Measurements from ENCODE around the gene SARDH. TPM values are rescaled to one million over a fixed set of nuclear protein-coding genes. Genes with fewer than 3 reads are reported as not detected.
"Not testable (repeated sequence)": the region's sequence is repeated elsewhere in the genome, so short reads cannot be mapped to it uniquely, and the experiment has no call there.

SARDH gene
- total RNA-seq, 4 donors from 2014 or later: 0.32 to 0.98 (median 0.44) TPM; not detected in 1

DNA sequence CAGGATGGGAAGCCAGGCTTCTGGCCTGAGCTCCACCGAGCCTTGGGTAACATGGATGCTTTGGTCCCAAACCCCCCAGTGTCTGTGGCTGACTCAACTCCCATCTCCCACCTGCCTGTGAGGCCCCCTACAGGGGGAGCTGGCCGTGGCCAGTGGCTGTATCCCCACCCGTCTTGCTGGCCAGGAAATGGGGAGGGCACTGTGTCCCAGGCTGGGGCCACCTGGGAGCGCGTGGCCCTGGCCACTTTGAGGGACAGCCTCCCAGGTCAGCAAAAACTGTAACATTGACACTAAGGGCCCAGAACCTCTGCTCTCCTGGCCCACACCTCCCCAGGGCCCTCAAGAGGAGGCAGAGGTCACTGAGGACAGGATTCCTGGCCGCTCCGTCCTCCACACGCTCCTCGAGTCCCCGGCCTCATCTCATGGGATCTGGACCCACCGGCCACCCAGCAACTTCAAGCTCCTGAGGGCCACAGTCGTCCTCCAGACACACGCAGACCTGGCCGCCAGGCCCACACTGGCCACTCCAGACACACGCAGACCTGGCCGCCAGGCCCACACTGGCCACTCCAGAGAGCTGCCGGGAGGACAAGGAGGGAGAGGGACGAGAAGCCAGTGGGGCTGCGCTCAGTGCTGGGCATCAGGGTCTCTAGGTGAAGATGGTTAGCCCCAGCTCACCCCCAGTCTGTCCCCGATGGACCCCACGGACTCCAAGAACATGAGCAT, 57.7 kb downstream of the SARDH start:
- DNase-seq (ENCODE audit: low spot score in 2 of 2): no peak
- Histone ChIP-seq H3K4me3 (no peak overlapping the region), H3K4me1 (peaks cover 16% of the 10 kb centered on the region), H3K27me3 (no peaks in the 10 kb centered on the region), H3K36me3 (no peaks in the 10 kb centered on the region), H3K27ac (no peak overlapping the region), H3K9me3 (no peaks in the 10 kb centered on the region)
- TF ChIP-seq EP300 (IDR thresholded peaks at IDR 0.05) (no peak), POLR2AphosphoS5 (IDR thresholded peaks at IDR 0.05) (no peak), POLR2A (IDR thresholded peaks at IDR 0.05) (no peak)
- TF ChIP-seq, protein P1, sequence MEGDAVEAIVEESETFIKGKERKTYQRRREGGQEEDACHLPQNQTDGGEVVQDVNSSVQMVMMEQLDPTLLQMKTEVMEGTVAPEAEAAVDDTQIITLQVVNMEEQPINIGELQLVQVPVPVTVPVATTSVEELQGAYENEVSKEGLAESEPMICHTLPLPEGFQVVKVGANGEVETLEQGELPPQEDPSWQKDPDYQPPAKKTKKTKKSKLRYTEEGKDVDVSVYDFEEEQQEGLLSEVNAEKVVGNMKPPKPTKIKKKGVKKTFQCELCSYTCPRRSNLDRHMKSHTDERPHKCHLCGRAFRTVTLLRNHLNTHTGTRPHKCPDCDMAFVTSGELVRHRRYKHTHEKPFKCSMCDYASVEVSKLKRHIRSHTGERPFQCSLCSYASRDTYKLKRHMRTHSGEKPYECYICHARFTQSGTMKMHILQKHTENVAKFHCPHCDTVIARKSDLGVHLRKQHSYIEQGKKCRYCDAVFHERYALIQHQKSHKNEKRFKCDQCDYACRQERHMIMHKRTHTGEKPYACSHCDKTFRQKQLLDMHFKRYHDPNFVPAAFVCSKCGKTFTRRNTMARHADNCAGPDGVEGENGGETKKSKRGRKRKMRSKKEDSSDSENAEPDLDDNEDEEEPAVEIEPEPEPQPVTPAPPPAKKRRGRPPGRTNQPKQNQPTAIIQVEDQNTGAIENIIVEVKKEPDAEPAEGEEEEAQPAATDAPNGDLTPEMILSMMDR (IDR thresholded peaks at IDR 0.05): no peak
- 81% methylated on average over 4 of the region's 21 CpGs for WGBS

DNA sequence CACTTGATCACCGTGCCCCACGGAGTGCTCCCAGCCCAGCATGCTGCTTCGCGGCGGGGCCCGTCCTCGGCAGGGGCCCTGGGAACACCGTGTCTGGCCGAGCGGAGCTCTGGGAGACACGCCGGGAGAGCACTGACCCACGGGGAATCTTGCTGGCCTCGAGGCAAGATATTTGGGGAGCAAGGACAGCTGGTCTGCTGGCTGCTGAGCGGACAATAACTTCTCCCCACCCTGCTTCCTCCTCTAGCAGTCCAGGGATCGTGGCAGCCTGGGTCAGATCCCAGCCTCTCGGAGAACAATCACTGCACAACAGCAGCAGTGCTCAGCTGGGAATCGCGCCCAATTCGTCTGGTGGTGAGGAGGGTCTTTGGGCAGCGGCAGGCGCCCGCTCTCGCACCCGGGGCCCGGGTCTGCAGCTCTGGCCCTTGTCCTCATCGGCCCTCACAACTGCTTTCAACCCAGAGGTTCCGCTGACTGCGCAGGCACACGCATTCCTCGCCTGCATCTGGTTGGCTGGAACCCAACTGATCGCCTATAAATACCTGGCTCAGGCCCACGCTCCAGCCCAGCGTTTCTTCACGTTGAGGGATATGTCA, 58.6 kb downstream of the SARDH start:
- 77% methylated on average over 34 of the region's 35 CpGs for WGBS
- Histone ChIP-seq H3K36me3 (no peaks in the 10 kb centered on the region), H3K4me3 (no peak overlapping the region), H3K9me3 (no peaks in the 10 kb centered on the region), H3K27ac (no peak overlapping the region), H3K27me3 (no peaks in the 10 kb centered on the region), H3K4me1 (peaks cover 16% of the 10 kb centered on the region)
- TF ChIP-seq EP300 (IDR thresholded peaks at IDR 0.05) (no peak), POLR2AphosphoS5 (IDR thresholded peaks at IDR 0.05) (no peak), POLR2A (IDR thresholded peaks at IDR 0.05) (no peak)
- TF ChIP-seq, protein P1 (IDR thresholded peaks at IDR 0.05): no peak
- no peak for DNase-seq (ENCODE audit: low spot score in 2 of 2)

DNA sequence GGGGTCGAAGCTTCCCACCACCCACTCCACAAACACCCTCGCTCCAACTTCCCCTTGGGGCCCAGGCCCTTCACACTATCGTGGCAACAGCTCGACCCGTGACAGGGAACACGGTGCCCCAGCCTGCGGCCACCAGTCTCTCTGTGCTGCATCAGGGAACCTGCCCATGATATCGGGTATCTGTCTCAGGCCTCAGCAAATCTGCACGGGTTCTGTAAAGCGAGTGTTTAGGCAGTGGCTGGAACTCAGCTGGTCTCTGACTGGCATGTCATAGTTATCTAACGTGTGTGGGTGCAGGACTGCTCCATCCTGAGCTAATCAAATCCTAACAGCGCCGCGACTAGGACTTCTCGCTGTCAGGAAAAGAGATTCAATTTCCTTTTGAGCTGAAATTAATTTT, 59.1 kb downstream of the SARDH start:
- no peaks in the 10 kb centered on the region for H3K27me3 ChIP-seq
- H3K9me3 ChIP-seq: no peaks in the 10 kb centered on the region
- H3K4me1 ChIP-seq: peaks cover 12% of the 10 kb centered on the region
- DNase-seq (ENCODE audit: low spot score in 2 of 2): no peak
- TF ChIP-seq, protein P1 (IDR thresholded peaks at IDR 0.05): no peak
- TF ChIP-seq EP300 (IDR thresholded peaks at IDR 0.05) (no peak), POLR2A (IDR thresholded peaks at IDR 0.05) (no peak), POLR2AphosphoS5 (IDR thresholded peaks at IDR 0.05) (no peak)
- 88% methylated on average over 15 of the region's 15 CpGs for WGBS
- H3K4me3 ChIP-seq: no peak overlapping the region
- no peak overlapping the region for H3K27ac ChIP-seq
- H3K36me3 ChIP-seq: no peaks in the 10 kb centered on the region

DNA sequence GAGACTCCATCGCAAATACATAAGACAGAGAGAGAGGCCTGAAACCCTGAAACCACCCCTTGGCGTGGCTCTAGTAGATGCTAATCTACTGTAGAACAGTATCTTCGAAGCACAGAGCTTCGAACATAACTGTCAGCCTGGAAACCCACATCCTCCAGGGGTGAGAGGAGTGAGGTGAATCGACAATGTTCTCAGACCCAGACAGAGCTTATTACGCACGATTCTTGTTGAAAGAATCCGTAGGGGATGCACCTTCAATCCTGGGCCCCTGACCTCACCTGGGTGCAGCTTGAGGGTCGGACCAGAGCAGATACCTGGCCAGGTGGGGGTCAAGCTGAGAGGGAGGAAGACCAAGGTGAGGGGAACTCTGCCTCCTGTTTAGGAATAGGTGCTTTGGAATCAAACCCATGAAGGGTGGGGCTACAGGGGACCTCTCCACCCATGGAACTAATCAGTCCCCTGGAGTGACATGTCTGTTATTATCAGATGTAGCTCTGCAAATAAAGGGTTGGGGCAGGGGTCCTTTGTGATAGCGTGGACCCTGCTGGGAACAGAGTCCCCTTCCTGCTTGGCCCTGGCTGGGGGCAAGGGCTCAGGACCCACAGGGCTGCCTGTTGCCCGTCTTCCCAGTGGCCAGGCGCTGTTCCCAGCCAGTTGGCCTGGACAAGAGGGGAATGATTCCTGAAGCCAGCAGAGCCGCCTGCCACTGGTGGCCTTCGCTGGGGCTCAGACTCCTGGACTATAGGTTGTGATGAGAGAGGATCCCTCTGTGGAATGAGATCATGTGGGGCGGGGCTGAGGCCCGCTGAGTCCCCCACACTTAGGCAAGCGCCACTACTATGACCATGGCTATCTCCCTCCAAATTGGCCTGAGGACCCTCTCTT, 60.8 kb downstream of the SARDH start:
- no peak for DNase-seq (ENCODE audit: low spot score in 2 of 2)
- no peaks in the 10 kb centered on the region for H3K27me3 ChIP-seq
- no peaks in the 10 kb centered on the region for H3K4me1 ChIP-seq
- no peak overlapping the region for H3K27ac ChIP-seq
- WGBS: 94% methylated on average over 16 of the region's 17 CpGs
- H3K9me3 ChIP-seq: no peaks in the 10 kb centered on the region
- no peaks in the 10 kb centered on the region for H3K36me3 ChIP-seq
- TF ChIP-seq POLR2AphosphoS5 (IDR thresholded peaks at IDR 0.05): no peak
- no peak for TF ChIP-seq POLR2A (IDR thresholded peaks at IDR 0.05)
- TF ChIP-seq EP300 (IDR thresholded peaks at IDR 0.05): no peak
- TF ChIP-seq, protein P1 (IDR thresholded peaks at IDR 0.05): no peak
- no peak overlapping the region for H3K4me3 ChIP-seq

DNA sequence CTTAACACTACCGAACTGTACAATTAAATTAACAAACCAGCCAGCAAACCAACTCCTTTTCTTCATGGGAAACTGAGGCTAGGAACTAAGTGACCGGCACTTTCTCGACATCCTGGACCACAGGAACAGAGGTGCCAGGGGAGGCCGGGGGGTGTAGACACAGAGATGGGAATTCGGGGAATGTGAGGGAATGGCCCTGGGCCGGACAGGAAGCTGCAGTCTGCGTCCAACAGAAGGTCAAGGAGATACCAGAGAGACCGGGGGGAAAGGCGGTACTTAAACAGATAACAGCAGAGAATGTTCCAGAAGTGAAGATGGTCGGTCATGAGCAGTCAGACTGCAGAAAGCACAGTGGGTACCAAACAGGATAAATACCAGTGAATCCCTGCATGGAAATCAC, 61.7 kb downstream of the SARDH start:
- no peaks in the 10 kb centered on the region for H3K36me3 ChIP-seq
- no peaks in the 10 kb centered on the region for H3K4me1 ChIP-seq
- H3K9me3 ChIP-seq: no peaks in the 10 kb centered on the region
- WGBS: 79% methylated on average over 10 of the region's 10 CpGs
- H3K27me3 ChIP-seq: no peaks in the 10 kb centered on the region
- TF ChIP-seq, protein P1 (IDR thresholded peaks at IDR 0.05): no peak
- TF ChIP-seq POLR2AphosphoS5 (IDR thresholded peaks at IDR 0.05) (no peak), EP300 (IDR thresholded peaks at IDR 0.05) (no peak), POLR2A (IDR thresholded peaks at IDR 0.05) (no peak)
- H3K27ac ChIP-seq: no peak overlapping the region
- no peak overlapping the region for H3K4me3 ChIP-seq
- no peak for DNase-seq (ENCODE audit: low spot score in 2 of 2)

DNA sequence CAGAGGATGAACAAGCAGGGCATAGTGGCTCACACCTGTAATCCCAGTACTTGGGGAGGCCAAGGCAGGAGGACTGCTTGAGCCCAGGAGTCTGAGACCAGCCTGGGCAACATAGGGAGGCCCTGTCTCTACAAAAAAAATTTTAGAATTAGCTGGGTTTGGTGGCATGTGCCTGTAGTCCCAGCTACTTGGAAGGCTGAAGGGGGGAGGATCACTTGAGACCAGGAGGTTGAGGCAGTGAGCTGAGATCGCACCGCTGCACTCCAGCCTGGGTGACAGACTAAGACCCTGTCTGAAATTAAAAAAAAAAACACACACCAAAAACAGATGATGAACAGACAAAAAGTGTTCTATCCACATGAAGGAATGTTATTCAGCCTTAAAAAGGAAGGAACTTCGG, 62.4 kb downstream of the SARDH start:
- not testable (repeated sequence) for H3K4me3 ChIP-seq

More for the DNA sequence above, 62.4 kb downstream of the SARDH start:
- H3K27me3 ChIP-seq; H3K36me3 ChIP-seq; DNase-seq (ENCODE audit: low spot score in 2 of 2); H3K9me3 ChIP-seq; H3K27ac ChIP-seq; H3K4me1 ChIP-seq: not testable (repeated sequence)
- WGBS: 81% methylated on average over 3 of the region's 3 CpGs
